ENCODE results near the gene GRID2IP.
"Not testable (repeated sequence)": the region's sequence is repeated elsewhere in the genome, so short reads cannot be mapped to it uniquely, and the experiment has no call there.

GRID2IP gene

GRCh38 chr7:6487184-6487545 lies 64.1 kb downstream of the GRID2IP start:
- no peak for DNase-seq (ENCODE audit: low read depth)

GRCh38 chr7:6486438-6487183 lies 64.7 kb downstream of the GRID2IP start:
- no peak for DNase-seq (ENCODE audit: low read depth)

- DNase-seq (ENCODE audit: low read depth): no peak
These were observed 68.5 kb downstream of the GRID2IP start for GRCh38 chr7:6482743-6483119.

GRCh38 chr7:6482307-6482706 lies 69.0 kb downstream of the GRID2IP start:
- no peak for DNase-seq (ENCODE audit: low read depth)

- no peak for DNase-seq (ENCODE audit: low read depth)
These were observed 69.8 kb downstream of the GRID2IP start for GRCh38 chr7:6481445-6481844.

GRCh38 chr7:6480323-6480660 lies 71.0 kb downstream of the GRID2IP start:
- DNase-seq (ENCODE audit: low read depth): no peak

GRCh38 chr7:6479067-6479466 lies 72.2 kb downstream of the GRID2IP start:
- no peak for DNase-seq (ENCODE audit: low read depth)

GRCh38 chr7:6478186-6478585 lies 73.1 kb downstream of the GRID2IP start:
- DNase-seq (ENCODE audit: low read depth): no peak

GRCh38 chr7:6477318-6477660 lies 74.0 kb downstream of the GRID2IP start:
- DNase-seq (ENCODE audit: low read depth): no peak

- no peak for DNase-seq (ENCODE audit: low read depth)
These were observed 74.5 kb downstream of the GRID2IP start for GRCh38 chr7:6476596-6477317.

GRCh38 chr7:6475433-6476186 lies 75.7 kb downstream of the GRID2IP start:
- no peak for DNase-seq (ENCODE audit: low read depth)

GRCh38 chr7:6465862-6466261 lies 85.4 kb downstream of the GRID2IP start:
- no peak for DNase-seq (ENCODE audit: low read depth)

- not testable (repeated sequence) for DNase-seq (ENCODE audit: low read depth)
These were observed 87.7 kb downstream of the GRID2IP start for GRCh38 chr7:6463609-6464008.

GRCh38 chr7:6461946-6462550 lies 89.2 kb downstream of the GRID2IP start:
- no peak for DNase-seq (ENCODE audit: low read depth)

- DNase-seq (ENCODE audit: low read depth): no peak
These were observed 90.2 kb downstream of the GRID2IP start for GRCh38 chr7:6460990-6461584.

- no peak for DNase-seq (ENCODE audit: low read depth)
These were observed 91.0 kb downstream of the GRID2IP start for GRCh38 chr7:6460303-6460702.

- not testable (repeated sequence) for DNase-seq (ENCODE audit: low read depth)
These were observed 92.6 kb downstream of the GRID2IP start for GRCh38 chr7:6458676-6459075.

GRCh38 chr7:6453734-6454133 lies 97.5 kb downstream of the GRID2IP start:
- no peak for DNase-seq (ENCODE audit: low read depth)

GRCh38 chr7:6451224-6451705 lies 100.0 kb downstream of the GRID2IP start:
- DNase-seq (ENCODE audit: low read depth): no peak

- not testable (repeated sequence) for DNase-seq (ENCODE audit: low read depth)
These were observed 100.7 kb downstream of the GRID2IP start for GRCh38 chr7:6450591-6450990.

GRCh38 chr7:6449884-6450283 lies 101.4 kb downstream of the GRID2IP start:
- DNase-seq (ENCODE audit: low read depth): not testable (repeated sequence)

GRCh38 chr7:6448943-6449543 lies 102.2 kb downstream of the GRID2IP start:
- no peak for DNase-seq (ENCODE audit: low read depth)
